B cell (primary cell): ENCODE results near the gene LHX6. TPM values are rescaled to one million over a fixed set of nuclear protein-coding genes. Genes with fewer than 3 reads are reported as not detected.

ENCODE experiments used
- ATAC-seq: fragments of 200-7000 bp; cut with Tn5 transposase; one replicate; pipeline ENCODE4 v1.10.0; 2021; ENCODE audit warnings: low read depth, mild to moderate bottlenecking, moderate number of reproducible peaks, moderate library complexity
- CTCF ChIA-PET: fragments of 350-600 bp; sonication (Branson Sonifier 250); formaldehyde crosslinking; loops from one replicate; lab custom pipeline; 2021; ENCODE audit warnings: antibody characterized with exemption, inconsistent platforms; lab: Charles Lee
- POLR2A ChIA-PET: fragments of 350-600 bp; sonication (Branson Sonifier 250); formaldehyde crosslinking; loops from one replicate; lab custom pipeline; 2021; ENCODE audit warnings: antibody characterized with exemption; lab: Charles Lee
- DNase-seq: peaks from one replicate; pipeline ENCODE4 v3.0.0; 2013
- H2AFZ ChIP-seq: 2 replicates; pipeline ENCODE4 v1.6.1; 2012; ENCODE audit warnings: mild to moderate bottlenecking, low read depth, low read length; ENCODE audit not compliant: insufficient read depth, poor library complexity, severe bottlenecking
- H3K27ac ChIP-seq, 2 donors: 1 replicate in 1 of 2; 2 replicates in 1 of 2; pipeline ENCODE4 v1.5.1; 2012 to 2013; ENCODE audit warnings: low read length in 2 of 2, mild to moderate bottlenecking in 2 of 2, moderate library complexity in 1 of 2
- H3K27me3 ChIP-seq, 4 experiments: fragments of 200-600 bp in 1 of 4; sonication (generic) in 1 of 4; replicated peaks in 1 of 4; 1 replicate in 2 of 4; 2 replicates in 2 of 4; pipeline versions ENCODE4 v1.6.1 to v1.7.0; 2013 to 2016; ENCODE audit warnings: low read length in 3 of 4, mild to moderate bottlenecking in 2 of 4, mixed read lengths in 1 of 4, moderate library complexity in 1 of 4; ENCODE audit not compliant: insufficient read depth in 4 of 4, control insufficient read depth in 3 of 4; ENCODE audit errors: control extremely low read depth in 1 of 4
- H3K36me3 ChIP-seq, 2 experiments: replicated peaks in 1 of 2; 1 replicate in 1 of 2; 2 replicates in 1 of 2; pipeline versions ENCODE4 v1.6.1 to v1.7.1; 2013; ENCODE audit warnings: low read length in 1 of 2; ENCODE audit not compliant: insufficient read depth in 2 of 2, control insufficient read depth in 1 of 2; ENCODE audit errors: control extremely low read depth in 1 of 2, extremely low read depth in 1 of 2
- H3K4me1 ChIP-seq, 2 donors: fragments of 200-600 bp in 1 of 2; sonication (generic) in 1 of 2; 1 replicate in 1 of 2; 2 replicates in 1 of 2; pipeline versions ENCODE4 v1.5.1 to v1.6.1; 2013 to 2017; ENCODE audit warnings: low read length in 2 of 2; ENCODE audit not compliant: control insufficient read depth in 2 of 2, insufficient read depth in 2 of 2
- H3K4me2 ChIP-seq: replicated peaks from 2 replicates; pipeline ENCODE3; 2012; ENCODE audit warnings: mild to moderate bottlenecking, low read depth, low read length; ENCODE audit not compliant: poor library complexity, severe bottlenecking
- H3K4me3 ChIP-seq, 5 experiments: fragments of 200-600 bp in 1 of 5; sonication (generic) in 1 of 5; 1 replicate in 3 of 5; 2 replicates in 2 of 5; pipeline versions ENCODE4 v1.5.1 to v1.7.0; 2011 to 2016; ENCODE audit warnings: low read length in 4 of 5, mild to moderate bottlenecking in 4 of 5, low read depth in 2 of 5, control low read depth in 1 of 5, moderate library complexity in 1 of 5; ENCODE audit not compliant: insufficient read depth in 1 of 5; ENCODE audit errors: control extremely low read depth in 1 of 5, extremely low read depth in 1 of 5
- H3K79me2 ChIP-seq: fragments of 200-600 bp; sonication (generic); one replicate; pipeline ENCODE4 v1.6.0; 2016; ENCODE audit warnings: low read length; ENCODE audit not compliant: control insufficient read depth, insufficient read depth
- H3K9ac ChIP-seq: fragments of 200-600 bp; sonication (generic); 2 replicates; pipeline ENCODE4 v1.6.1; 2017; ENCODE audit warnings: mild to moderate bottlenecking, low read length, moderate library complexity
- H3K9me3 ChIP-seq, 3 donors: one replicate each; pipeline versions ENCODE4 v1.6.1 to v1.7.1; 2013; ENCODE audit warnings: low read length in 2 of 3; ENCODE audit not compliant: control insufficient read depth in 2 of 3, insufficient read depth in 1 of 3; ENCODE audit errors: control extremely low read depth in 1 of 3
- H4K20me1 ChIP-seq: 2 replicates; pipeline ENCODE4 v1.6.0; 2012; ENCODE audit warnings: mild to moderate bottlenecking, low read length; ENCODE audit not compliant: insufficient read depth, control insufficient read depth, poor library complexity, severe bottlenecking
- H3K27ac Mint-ChIP-seq: one replicate; pipeline ENCODE4 v1.8.0; 2021; ENCODE audit warnings: mixed read lengths
- H3K27me3 Mint-ChIP-seq: one replicate; pipeline ENCODE4 v1.8.0; 2021; ENCODE audit warnings: mixed read lengths
- H3K4me1 Mint-ChIP-seq: one replicate; pipeline ENCODE4 v1.8.0; 2021; ENCODE audit warnings: mixed read lengths
- H3K4me3 Mint-ChIP-seq: one replicate; pipeline ENCODE4 v1.8.0; 2021; ENCODE audit warnings: mixed read lengths
- H3K9me3 Mint-ChIP-seq: one replicate; pipeline ENCODE4 v1.8.0; 2022; ENCODE audit warnings: mixed read lengths; ENCODE audit not compliant: insufficient read depth
- CTCF ChIP-seq: fragments of 200-600 bp; IDR thresholded peaks from one replicate; pipeline ENCODE4 v1.8.0; 2022; ENCODE audit warnings: antibody characterized with exemption, mild to moderate bottlenecking
- EZH2 ChIP-seq: IDR thresholded peaks from 2 replicates; pipeline ENCODE4 v1.6.1; 2012; ENCODE audit warnings: borderline replicate concordance, low read depth, mild to moderate bottlenecking, moderate library complexity, low read length; ENCODE audit not compliant: insufficient read depth, poor library complexity, severe bottlenecking
- WGBS: methylation state at CpG from one replicate; pipeline ENCODE4 v1.1.5; 2013; ENCODE audit warnings: missing lambda C conversion rate; ENCODE audit not compliant: insufficient coverage; 5-methylcytosine and 5-hydroxymethylcytosine counted together
- intact Hi-C: fragments of 100-400 bp; cut with micrococcal nuclease; formaldehyde crosslinking; loops from one replicate; pipeline ENCODE4 v1.10.0; 2022
- polyA plus RNA-seq: library from polyadenylated mRNA; depleted of rRNA; stranded (reverse); fragments of >200 nt; gene quantifications from 2 replicates; pipeline ENCODE4 v1.2.3, GENCODE V29; 2012
- total RNA-seq, 2 donors: library from RNA; stranded (reverse); fragments of 120-200 nt in 1 of 2; gene quantifications; 1 replicate in 1 of 2; 2 replicates in 1 of 2; pipeline versions ENCODE4 v1.2.3 to v1.2.4, GENCODE V29; 2013 to 2022

LHX6 gene
- total and polyA plus RNA-seq, 2 donors (not counting 1 experiment from before 2014, with no cell fraction given): 0.03 TPM; not detected in 1

GRCh38 chr9:122218935-122219855, 9.6 kb downstream of the LHX6 start:
- Histone ChIP-seq H3K27ac (no peak overlapping the region), H3K4me3 (peak overlapping the region in 4 of 5 experiments; percentile 19 to 37 (median 36)), H3K9ac (peak overlapping the region; percentile 56), H3K4me1 (peaks cover 36 to 42% of the 10 kb centered on the region in 2 donors), H4K20me1 (no peaks in the 10 kb centered on the region), H2AFZ (peak overlapping the region; percentile 36), H3K27me3 (peaks cover 0 to 88% (median 59%) of the 10 kb centered on the region in 4 experiments), H3K36me3 (no peaks in the 10 kb centered on the region), H3K9me3 (peaks cover 0 to 28% (median 0%) of the 10 kb centered on the region in 3 donors), H3K4me2 (peak overlapping the region; percentile 80), H3K79me2 (no peaks in the 10 kb centered on the region)
- CTCF ChIA-PET: no interaction called here
- H3K9me3 Mint-ChIP-seq: no peaks in the 10 kb centered on the region
- H3K27ac Mint-ChIP-seq: no peak overlapping the region
- TF ChIP-seq EZH2 (peak; percentile 49), CTCF (no peak)
- peaks cover 34% of the 10 kb centered on the region for H3K4me1 Mint-ChIP-seq
- ATAC-seq (peak; percentile 36), DNase-seq (no peak)
- intact Hi-C loops: no loop called here
- 1% methylated on average over 53 of the region's 59 CpGs for WGBS
- H3K4me3 Mint-ChIP-seq: peak overlapping the region; percentile 80
- POLR2A ChIA-PET: no interaction called here
- peaks cover 88% of the 10 kb centered on the region for H3K27me3 Mint-ChIP-seq
